ENCODE data around the gene ANKIB1.
"Not testable (repeated sequence)": the region's sequence is repeated elsewhere in the genome, so short reads cannot be mapped to it uniquely, and the experiment has no call there.

ANKIB1 gene, protein sequence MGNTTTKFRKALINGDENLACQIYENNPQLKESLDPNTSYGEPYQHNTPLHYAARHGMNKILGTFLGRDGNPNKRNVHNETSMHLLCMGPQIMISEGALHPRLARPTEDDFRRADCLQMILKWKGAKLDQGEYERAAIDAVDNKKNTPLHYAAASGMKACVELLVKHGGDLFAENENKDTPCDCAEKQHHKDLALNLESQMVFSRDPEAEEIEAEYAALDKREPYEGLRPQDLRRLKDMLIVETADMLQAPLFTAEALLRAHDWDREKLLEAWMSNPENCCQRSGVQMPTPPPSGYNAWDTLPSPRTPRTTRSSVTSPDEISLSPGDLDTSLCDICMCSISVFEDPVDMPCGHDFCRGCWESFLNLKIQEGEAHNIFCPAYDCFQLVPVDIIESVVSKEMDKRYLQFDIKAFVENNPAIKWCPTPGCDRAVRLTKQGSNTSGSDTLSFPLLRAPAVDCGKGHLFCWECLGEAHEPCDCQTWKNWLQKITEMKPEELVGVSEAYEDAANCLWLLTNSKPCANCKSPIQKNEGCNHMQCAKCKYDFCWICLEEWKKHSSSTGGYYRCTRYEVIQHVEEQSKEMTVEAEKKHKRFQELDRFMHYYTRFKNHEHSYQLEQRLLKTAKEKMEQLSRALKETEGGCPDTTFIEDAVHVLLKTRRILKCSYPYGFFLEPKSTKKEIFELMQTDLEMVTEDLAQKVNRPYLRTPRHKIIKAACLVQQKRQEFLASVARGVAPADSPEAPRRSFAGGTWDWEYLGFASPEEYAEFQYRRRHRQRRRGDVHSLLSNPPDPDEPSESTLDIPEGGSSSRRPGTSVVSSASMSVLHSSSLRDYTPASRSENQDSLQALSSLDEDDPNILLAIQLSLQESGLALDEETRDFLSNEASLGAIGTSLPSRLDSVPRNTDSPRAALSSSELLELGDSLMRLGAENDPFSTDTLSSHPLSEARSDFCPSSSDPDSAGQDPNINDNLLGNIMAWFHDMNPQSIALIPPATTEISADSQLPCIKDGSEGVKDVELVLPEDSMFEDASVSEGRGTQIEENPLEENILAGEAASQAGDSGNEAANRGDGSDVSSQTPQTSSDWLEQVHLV
- total RNA-seq: 72.9 to 101 (median 89.7) reads per million in 4 donors

DNA sequence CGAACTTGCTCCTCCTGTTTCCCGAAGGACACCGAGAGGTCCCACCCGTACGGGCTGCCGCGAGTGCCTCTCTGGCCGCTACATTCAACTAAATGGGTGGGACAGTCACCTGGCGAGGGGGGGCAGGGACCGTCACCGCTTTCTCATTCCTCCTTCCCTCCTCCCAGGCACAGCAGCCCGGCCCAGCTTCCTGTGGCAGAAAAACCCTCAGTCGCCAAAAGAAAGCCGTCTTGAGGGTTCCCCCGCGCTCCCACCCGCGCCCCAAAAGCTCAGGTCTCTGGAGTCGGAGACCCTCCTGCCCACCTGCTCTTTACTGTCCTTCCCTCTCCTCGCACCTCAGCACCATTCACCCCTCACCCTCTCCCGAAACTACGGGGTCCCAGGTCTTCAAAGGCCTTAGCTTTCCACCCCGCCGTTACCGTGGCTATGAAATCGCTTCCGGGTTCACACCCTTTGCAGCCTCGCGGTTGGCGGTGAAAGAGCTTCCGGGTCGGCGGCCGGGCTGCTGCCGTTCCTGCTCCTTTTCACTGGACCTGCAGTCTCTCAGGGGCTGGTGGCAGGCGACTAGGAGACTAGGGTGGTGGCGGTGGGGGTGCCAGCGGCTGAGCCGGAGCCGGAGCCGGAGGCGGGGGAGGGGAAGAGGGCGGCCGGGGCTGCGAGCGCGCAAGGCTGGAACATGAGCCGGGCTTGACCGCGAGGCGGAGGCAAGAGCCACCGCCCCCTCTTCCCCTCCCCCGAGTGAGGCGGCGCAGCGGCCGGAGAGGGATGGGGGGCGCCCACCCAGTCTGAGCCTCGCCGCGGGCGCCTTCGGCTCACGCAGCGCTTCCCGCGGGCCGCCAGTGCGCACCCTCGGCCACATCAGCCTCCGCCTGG is at the start of gene ANKIB1, which contains the start of gene KRIT1:
Gene ANKIB1, plus strand, starts transcription at position 488 of the 873 bp plus-strand sequence. CDS start 49,005 bp downstream, outside the sequence.
Gene KRIT1, minus strand, starts transcription at position 428 of the 873 bp plus-strand sequence. CDS start 3,779 bp downstream, outside the sequence.
- peak; percentile 72 to 87 (median 83) for DNase-seq

DNA sequence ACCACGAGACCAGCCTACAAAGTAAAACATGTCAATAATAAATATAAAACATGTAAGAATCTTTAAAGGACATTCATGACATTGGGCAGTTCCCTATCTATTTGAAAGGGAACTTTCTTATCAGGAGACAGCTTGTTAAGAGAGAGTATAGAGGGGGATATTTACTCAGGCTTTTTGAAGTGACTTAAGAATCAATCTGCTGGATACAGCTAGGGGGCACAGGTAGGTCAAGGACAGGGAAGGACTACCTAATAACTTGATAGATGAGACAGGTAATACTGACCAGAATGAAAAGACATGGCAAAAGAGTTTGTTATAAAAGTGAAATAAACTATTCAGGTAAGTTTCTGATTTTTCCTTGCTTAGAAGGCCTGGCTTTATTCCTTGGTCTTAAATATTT is 45.0 kb upstream of the ANKIB1 start:
- no peak for DNase-seq

DNA sequence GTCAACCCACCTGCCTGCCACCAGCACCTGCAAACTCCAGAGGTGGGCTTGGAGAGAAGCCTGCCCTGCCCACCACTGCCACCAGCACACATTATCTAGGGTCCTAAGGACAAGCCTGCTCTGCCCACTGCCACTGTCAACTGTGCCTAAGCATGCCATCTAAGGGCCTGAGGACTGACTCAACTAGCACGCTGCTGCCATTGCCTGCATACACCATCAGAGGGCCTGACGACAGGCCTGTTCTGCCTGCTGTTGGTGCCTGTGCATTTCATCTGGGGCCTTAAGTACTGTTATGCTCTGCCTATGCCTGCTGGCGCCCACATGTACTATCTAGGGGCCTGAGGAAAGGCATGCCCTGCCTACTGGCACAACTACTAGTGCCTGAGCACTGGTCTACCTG is 39.8 kb upstream of the ANKIB1 start:
- DNase-seq: no peak

DNA sequence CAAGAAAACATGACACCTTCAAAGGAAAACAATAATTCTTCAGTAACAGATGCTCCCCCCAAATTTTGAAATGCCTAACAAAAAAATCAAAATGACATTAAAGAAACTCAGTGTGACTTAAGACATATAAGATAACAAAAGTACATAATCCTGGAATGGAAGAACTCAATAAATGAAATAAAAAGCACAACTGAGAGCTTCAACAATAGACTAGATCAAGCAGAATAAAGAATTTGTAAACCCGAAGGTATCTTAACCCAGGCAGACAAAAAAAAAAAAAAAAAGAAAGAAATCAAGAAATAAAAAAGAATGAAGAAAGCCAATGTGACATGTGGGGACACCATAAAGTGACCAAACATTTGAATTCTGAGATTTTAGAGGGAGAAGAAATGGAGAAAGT is 39.1 kb upstream of the ANKIB1 start:
- no peak for DNase-seq

DNA sequence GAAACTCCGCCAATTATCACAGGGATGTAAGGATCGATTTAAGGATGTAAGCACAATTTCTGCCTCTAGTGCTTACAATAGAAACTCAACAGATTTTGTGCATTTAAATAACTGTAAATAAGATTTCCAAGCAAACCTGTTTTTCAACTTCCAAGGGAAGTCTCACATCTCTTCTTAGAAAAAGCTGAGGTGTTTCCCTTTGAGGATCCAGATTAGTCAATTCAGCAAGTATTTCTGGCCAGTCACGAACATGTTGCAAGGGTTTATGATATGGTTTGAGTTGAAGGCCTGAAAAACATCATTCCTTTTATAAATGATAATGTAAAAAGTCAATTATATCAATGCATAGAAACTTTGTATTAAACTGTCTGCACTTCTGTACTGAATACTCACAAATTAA is 24.0 kb upstream of the ANKIB1 start:
- no peak for DNase-seq

DNA sequence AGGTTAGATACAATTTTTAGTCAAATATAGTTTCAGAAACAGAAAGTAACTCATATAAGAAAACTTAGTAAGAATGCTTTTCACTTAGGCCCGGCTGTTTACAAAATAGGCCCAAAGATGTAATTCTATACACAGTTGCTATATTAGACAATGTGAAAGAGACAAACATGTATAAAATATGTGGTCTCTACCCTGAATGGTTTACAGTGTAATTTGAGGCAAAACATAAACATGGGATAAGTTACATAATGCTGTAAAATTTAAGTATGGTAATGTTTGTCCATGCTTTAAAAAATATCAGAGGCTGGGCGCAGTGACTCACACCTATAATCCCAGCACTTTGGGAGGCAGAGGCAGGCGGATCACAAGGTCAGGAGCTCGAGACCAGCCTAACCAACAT is 18.8 kb upstream of the ANKIB1 start:
- no peak for DNase-seq

DNA sequence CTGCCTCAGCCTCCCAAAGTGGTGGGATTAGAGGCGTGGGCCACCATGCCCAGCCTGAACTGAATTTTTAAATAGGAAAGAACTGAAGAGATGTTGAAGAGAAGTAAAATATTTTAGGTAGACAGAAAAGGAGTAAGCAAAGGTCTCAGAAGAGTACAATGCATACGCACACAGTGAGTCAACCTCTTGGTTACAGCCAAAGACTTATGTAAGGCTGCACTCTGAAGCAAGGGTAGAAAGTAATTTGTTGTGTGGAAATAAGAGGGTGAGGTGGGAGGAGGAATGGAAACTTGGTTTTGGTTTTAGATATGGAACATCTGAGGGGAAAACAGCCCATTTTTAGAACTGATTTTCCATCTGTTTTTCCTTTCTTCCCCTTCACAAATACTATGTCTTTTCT is 17.7 kb upstream of the ANKIB1 start:
- DNase-seq: no peak

DNA sequence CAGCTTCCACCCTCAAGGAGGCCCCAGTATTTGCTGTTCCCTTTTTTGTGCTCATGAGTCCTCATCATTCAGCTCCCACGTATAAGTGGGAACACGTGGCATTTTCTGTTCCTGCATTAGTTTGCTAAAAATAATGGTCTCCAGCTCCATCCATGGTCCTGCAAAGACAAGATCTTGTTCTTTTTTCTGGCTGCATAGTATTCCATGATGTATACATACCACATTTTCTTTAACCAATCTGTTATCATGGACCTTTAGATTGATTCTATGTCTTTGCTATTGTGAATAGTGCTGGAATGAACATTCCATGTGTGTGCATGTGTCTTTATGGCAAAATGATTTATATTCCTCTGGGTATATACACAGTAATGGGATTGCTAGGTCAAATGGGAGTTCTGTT is 17.0 kb upstream of the ANKIB1 start:
- DNase-seq: no peak

DNA sequence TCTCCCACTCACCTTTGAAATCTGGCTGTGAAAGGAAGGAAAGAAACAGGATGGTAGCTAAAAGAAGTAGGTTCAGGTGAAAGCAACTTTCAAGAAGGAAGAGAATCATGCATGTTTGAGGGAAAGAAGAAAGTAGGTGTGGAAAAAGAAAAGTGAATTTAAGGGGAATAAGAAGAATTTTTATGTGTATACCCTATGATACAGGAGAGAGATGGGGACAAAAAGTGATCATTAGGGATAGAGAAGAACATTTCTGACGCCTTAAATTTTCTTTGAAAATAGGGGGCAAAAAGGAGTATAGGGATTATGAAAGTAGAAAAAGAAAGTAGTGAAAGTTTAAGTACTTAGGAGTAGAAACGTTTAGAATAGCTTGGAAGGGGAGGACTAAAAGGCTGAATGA is 15.2 kb upstream of the ANKIB1 start:
- no peak for DNase-seq

DNA sequence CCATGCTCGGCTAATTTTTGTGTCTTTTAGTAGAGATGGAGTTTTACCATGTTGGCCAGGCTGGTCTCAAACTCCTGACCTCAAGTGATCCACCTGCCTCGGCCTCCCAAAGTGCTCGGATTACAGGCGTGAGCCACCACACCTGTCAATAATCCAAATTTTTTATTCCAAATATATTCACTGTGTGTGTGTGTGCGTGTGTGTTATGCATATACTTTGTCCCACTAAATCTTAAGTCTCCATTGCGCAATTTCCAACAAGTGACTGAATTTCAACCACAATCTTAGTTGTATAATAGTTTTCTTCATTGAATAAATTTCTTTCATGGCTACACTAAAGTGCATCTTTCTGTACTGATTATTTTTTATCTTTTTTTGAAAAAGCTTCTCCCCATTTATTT is 2.8 kb upstream of the ANKIB1 start:
- no peak for DNase-seq

DNA sequence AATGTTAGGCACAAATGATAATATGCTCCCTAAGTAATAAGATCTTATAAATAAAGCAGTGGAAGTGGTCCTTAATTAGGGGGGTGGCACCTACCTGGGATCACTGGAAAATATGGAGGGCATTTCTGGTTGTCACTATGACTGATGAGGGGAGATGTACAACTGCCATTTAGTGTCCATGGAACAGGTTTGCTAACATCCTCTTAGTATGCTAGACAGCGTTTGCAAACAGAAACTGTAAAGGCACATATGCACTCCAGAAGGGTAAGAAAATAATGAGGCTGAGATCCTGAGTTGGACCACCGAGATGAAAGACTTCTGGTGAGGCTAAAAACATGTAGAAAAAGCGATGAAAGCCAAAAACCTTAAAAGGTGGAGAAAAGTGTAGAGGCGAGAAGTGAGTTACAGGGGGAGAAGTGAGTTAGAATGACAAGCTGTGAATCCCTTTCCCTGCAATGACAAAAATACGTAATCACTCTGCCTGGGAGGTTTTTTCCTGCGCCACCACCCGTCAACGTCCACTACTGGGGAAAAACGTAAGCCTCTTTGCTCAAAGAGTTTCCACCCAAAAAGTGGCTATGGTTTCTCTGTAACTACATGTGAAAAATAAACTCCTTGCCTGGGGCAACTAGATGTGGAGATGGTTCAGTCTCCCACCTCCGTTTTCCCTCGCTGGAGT is 827 bp upstream of the ANKIB1 start:
- DNase-seq: peak in 1 of 5 donors; percentile 6

DNA sequence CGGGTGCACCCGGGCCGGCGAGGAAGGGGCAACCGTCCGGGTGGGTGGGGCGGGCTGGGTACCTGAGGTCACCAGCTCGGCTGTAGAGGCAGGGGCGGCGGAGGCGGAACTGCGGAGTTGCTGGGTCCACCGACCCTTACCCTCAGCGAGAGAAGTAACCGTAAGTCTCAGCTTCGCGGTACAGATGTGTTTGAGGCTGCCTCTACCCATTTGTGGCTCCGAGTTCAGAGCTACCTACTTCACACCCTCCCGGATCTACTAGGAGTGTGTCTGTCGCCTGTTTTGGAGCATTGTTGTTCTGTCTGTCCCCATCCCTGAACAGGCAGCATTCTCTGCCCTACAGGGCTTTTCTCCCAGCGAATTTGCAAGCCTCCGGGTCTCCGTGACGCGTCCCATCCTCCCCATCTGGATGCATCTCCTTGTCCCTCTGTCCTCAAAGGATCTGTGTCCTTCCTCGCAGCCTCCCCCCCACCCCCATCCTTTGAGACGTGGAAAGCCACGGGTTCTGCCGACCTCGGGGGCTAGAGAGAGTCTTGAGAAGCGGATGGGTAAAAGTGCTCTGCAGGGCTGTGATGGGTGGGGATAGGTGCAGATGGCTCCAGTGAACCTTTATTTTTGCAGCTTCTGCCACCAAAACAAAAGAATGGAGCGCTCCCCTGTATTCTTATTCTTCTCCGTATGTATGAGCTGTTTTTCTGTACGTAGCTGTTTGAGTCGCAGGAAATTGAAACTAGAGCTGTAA is 757 bp downstream of the ANKIB1 start:
- peak in 1 of 5 donors; percentile 29 for DNase-seq

DNA sequence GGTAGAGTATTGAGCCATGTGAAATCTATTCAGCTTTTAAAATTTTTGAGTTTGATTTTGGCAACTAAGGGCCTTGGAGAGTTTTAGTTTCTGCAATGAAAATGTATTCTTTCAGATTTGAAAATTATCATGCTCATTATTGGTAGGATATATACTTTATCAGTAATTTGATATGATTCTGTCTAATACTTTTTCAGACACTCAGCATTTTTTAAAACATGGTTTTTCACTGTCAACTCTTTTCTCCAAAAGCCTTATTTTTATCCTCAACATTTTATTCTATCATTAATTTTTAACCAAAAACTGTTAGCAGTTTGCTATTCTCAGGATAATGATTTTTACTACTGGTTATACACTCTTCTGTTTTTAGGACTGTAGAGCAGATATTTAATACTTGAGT is 4.8 kb downstream of the ANKIB1 start:
- DNase-seq: no peak

DNA sequence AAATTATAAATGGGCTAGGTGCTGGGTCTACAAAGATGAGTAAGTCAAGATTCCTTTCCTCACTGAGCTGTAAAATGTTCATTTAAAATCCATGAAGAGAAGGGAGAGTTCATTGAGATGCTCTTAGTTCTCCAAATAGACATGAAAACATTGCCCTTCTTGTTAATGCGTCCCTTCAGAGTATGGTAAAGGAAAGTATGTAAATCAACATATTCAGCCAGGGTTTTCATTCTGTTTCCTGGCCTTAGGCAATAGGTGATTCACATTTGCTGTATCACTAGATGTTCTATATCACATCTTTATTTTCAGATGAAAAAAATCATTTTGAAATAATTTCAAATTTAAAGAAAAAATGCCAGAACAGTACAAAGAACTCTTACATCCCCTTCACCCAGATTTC is 5.4 kb downstream of the ANKIB1 start:
- DNase-seq: no peak

DNA sequence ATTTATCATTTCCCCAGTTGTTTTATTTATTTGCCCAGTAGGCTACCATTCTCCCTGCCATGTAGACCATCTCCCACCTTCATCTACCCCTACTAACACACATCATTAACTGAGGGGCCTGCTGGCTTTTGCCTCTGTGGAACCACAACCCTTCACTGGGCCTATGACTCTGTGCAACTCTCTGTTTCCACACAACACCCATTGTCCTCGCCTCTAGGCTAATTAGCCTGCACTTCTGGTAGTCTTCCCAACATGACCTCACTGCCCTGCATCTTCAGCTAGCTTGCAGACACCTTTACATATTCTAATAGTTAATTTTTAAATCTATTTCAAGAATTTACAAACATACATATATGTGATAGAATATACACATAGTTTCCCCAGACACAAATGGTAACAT is 7.5 kb downstream of the ANKIB1 start:
- no peak for DNase-seq

DNA sequence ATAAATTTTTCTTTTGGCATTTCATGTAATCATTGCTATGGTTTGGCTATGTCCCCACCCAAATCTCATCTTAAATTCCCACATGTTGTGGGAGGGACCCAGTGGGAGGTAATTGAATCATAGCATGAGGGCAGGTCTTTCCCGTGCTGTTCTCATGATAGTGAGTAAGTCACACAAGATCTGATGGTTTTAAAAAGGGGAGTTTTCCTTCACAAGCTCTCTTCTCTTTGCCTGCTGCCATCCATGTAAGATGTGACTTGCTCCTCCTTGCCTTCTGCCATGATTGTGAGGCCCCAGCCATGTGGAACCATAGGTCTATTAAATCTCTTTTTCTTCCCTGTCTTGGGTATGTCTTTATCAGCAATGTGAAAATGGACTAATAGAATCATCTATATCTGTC is 9.0 kb downstream of the ANKIB1 start:
- not testable (repeated sequence) for DNase-seq

DNA sequence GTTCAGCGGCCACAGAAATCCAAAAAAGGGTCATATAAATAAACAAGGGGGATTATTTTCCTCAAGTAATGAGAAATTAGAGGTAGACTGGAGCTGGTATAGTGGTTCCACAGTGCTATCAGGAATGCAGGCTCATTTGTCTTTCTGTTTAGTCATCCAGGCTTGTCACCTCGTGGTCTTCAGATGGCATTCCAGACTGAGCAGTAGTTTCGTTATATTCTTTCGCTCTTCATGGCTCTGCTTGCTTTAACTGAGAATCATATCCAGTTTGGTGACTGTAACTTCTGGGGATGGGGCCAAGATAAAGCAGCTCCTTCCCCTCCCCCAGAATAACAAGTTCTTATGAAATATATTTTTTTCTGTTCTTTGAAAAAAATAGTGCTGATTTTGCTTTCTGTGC is 9.5 kb downstream of the ANKIB1 start:
- no peak for DNase-seq

DNA sequence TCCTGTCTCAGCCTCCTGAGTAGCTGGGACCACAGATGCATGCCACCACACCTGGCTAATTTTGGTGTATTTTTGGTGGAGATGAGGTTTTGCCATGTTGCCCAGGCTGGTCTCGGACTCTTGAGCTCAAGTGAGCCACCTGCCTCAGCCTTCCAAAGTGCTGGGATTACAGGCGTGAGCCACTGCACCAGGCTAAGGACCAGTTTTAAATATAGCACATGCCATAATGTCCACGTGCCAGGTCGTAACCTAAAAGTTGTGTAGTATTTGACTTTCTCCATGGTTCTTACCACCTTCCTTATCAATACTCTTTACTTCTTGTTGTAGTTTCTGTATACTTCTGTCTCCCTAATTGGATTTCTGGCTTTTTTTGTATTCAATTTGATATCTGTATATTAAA is 13.3 kb downstream of the ANKIB1 start:
- DNase-seq: no peak

DNA sequence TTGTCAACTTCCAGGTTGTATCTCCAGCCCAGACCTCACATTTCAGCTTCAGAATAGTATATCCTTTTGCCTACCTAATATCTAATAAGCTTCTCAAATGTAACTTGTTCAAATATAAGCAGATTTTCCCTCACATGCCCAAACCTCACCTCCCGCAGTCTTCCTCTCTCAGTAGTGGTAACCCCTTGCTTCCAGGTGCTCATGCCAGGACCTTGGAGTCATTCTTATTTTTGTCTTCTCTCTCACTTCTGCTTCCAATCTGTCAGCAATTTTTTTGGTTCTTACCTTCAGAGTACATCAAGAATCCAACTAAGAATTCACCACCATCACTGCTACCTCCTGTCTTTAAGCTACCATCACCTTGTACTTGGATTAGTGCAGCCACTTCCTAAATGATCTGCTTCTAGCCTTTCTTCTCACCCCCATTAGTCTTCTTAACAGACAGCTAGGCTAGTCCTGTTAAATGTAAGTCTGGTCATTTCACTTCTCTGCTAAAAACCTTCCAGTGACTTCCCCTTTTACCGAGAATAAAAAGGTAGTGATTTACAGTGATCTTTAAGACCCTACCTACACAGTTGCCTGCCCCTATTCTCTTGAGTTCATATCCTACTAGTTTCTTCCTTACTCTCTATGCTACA is 14.0 kb downstream of the ANKIB1 start:
- DNase-seq: no peak

DNA sequence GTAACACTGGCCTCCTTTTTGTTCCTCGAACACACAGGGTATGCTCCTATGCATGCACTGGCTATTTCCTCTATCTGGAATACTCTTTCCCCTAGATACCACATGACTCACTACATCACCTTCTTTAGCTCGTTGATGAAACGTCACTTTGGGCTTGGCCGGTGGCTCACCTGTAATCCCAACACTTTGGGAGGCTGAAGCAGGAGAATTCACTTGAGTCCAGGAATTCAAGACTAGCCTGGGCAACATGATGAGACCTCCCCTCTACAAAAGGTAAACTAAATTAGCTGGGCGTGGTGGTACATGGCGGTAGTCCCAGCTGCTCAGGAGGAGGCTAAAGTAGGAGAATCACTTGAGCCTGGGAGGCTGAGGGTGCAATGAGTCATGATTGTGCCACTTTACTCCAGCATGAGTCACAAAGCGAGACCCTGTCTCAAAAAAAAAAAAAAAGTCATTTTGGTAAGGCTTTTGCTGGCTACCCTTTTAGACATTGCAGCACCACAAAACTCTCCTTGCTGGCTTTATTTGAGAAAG is 14.5 kb downstream of the ANKIB1 start:
- DNase-seq: no peak
